DND-41 (cell line): Measurements from ENCODE around the gene AKT1S1.
A peak's percentile ranks its signal among the peaks of the same experiment; 100 is the strongest.

Experiments
- ATAC-seq: fragments of 200-7000 bp; cut with Tn5 transposase; 3 replicates; pipeline ENCODE4 v1.9.1; 2021; ENCODE audit warnings: low read depth; ENCODE audit not compliant: insufficient read depth
- DNase-seq: peaks from one replicate; pipeline ENCODE4 v3.0.0-alpha.2; 2020
- H2AFZ ChIP-seq: 2 replicates; pipeline ENCODE4 v1.6.0; 2012; ENCODE audit warnings: low read depth, low read length
- H3K27ac ChIP-seq: 2 replicates; pipeline ENCODE4 v1.5.1; 2012; ENCODE audit warnings: low read length, inconsistent platforms
- H3K27me3 ChIP-seq: fragments of 200-600 bp; sonication (generic); 2 replicates; pipeline ENCODE4 v1.6.0; 2012; ENCODE audit warnings: low read length, mild to moderate bottlenecking, inconsistent platforms; ENCODE audit not compliant: insufficient read depth, poor library complexity
- H3K36me3 ChIP-seq: 2 replicates; pipeline ENCODE4 v1.5.1; 2012; ENCODE audit warnings: low read length, inconsistent platforms; ENCODE audit not compliant: insufficient read depth
- H3K4me1 ChIP-seq: 2 replicates; pipeline ENCODE4 v1.5.1; 2012; ENCODE audit warnings: mild to moderate bottlenecking, low read length; ENCODE audit not compliant: insufficient read depth
- H3K4me2 ChIP-seq: 2 replicates; pipeline ENCODE4 v1.6.0; 2012; ENCODE audit warnings: mild to moderate bottlenecking, moderate library complexity, low read length, inconsistent platforms; ENCODE audit not compliant: insufficient read depth
- H3K4me3 ChIP-seq, 2 experiments: fragments of 200-600 bp in 1 of 2; shearing (Covaris generic) in 1 of 2; 2 replicates each; pipeline ENCODE4 v1.5.1; 2012 to 2016; ENCODE audit warnings: inconsistent platforms in 2 of 2, low read length in 2 of 2, mild to moderate bottlenecking in 2 of 2, low read depth in 1 of 2, moderate library complexity in 1 of 2
- H3K79me2 ChIP-seq: 2 replicates; pipeline ENCODE4 v1.6.0; 2012; ENCODE audit warnings: low read length, inconsistent platforms; ENCODE audit not compliant: insufficient read depth
- H3K9ac ChIP-seq: 2 replicates; pipeline ENCODE4 v1.6.0; 2012; ENCODE audit warnings: low read depth, mild to moderate bottlenecking, inconsistent platforms, low read length, moderate library complexity
- H3K9me3 ChIP-seq: 2 replicates; pipeline ENCODE4 v1.5.1; 2012; ENCODE audit warnings: low read length, moderate library complexity, mild to moderate bottlenecking, inconsistent platforms; ENCODE audit not compliant: insufficient read depth, severe bottlenecking
- H4K20me1 ChIP-seq: 2 replicates; pipeline ENCODE4 v1.6.0; 2012; ENCODE audit warnings: low read length; ENCODE audit not compliant: insufficient read depth
- CTCF ChIP-seq: IDR thresholded peaks from 2 replicates; pipeline ENCODE4 v1.5.1; 2012; ENCODE audit warnings: borderline replicate concordance, low read length, moderate library complexity, mild to moderate bottlenecking; ENCODE audit not compliant: poor library complexity, severe bottlenecking; ENCODE audit errors: extremely low read depth
- EZH2 ChIP-seq: IDR thresholded peaks from 3 replicates; pipeline ENCODE4 v1.6.1; 2012; ENCODE audit warnings: borderline replicate concordance, low read depth, mild to moderate bottlenecking, moderate library complexity, low read length, inconsistent platforms; ENCODE audit not compliant: severe bottlenecking

Gene AKT1S1

DNA sequence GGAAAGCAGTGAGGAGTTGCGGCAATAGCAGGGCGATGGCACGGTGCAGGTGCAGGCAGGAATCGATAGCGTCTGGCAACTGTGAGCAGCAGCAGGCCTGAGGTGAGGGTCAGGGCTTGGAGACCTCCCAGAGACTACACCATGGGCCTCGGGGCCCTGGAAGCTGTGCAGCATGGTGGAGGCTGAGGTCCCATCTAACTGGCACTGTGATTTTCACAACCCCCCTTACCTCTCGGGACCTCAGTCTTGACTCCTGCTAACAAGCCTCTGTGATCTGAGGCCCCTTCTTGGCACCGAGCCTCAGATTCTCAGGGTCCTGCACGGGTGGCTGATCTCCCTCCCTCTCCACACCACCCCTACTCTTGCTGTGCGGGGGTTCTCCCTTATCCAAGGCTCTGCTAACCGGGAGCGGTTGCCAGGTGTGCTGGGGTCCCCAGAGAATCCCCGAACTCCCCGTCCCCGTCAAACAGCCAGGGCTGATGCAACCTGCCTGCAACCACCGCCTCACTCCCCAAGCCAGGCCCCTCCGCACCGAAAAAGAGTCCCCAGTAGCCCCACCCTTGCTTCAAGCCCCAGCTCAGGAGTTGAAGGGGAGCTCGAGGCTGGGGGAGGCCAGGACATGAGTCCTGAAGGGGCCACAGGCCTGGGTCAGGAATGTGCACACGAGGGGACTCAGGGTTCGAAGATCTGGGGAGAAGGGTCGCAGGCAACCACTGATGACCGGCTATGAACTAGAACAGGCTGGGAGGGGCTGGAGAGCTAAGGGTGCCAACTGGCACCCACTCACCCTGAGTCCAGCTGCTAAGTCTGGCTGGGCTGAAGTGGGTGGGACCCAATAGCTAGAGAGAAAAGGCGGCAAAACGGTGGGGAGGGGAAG lies 47.1 kb upstream of the AKT1S1 start:
- DNase-seq (peak; percentile 91), ATAC-seq (peak; percentile 69)
- H3K9ac ChIP-seq, result peak overlapping the region; percentile 58
- no peaks in the 10 kb centered on the region for H3K9me3 ChIP-seq
- peak overlapping the region; percentile 61 for H3K4me2 ChIP-seq
- peaks cover 89% of the 10 kb centered on the region for H3K36me3 ChIP-seq
- H3K27ac ChIP-seq, result peak overlapping the region; percentile 91
- H3K4me1 ChIP-seq, result peaks cover 70% of the 10 kb centered on the region
- H3K27me3 ChIP-seq, result no peaks in the 10 kb centered on the region
- peaks cover 99% of the 10 kb centered on the region for H3K79me2 ChIP-seq
- peaks cover 86% of the 10 kb centered on the region for H4K20me1 ChIP-seq
- TF ChIP-seq CTCF (no peak), EZH2 (no peak)
- H3K4me3 ChIP-seq, result peak overlapping the region in 1 of 2 experiments; percentile 47; a peak in 2 of 4 replicates
- no peak overlapping the region for H2AFZ ChIP-seq

DNA sequence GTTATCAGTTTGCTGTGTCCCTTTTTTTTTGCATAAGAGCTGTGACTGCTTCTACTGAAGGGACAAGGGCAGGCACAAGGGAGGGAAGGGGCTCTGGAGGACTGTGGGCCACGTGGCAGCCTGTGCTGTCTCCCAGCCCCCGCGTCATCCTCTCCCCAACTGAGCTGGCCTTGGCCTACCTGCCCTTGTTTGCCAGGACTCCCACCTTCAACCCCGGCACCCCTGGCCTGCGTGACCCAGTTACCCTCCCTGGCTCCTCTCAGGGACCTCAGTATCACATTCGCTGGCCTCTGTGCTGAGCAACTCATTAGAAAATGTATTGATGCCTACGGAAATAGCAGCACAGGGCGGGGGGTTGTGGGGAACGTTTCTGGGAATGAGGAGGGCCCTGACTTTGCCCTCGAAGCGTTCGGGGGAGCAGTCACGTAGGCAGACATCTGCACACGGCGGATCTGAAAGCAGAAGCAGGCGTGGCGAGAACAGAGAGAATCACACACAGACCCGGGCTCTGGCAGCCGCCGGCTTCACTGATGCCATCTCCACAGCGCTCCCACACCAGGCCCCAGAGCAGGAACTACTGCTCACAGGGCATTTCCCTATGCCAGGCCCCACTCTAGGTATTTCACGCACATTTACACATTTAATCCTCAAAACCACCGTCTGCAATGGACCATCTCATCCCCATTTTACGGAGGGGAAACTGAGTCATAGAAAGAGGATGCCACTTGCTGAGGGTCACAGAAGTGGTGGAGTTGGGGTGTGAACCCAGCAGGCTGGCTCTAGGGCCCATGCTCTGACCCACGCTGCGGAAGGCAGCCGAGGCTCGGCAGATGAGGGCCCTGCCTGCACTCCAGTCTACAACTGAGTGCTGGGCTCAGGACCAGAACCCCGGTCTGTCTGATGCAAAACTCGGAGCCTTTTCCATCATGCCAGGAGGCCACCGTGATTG lies 46.2 kb upstream of the AKT1S1 start:
- H3K27me3 ChIP-seq, result no peaks in the 10 kb centered on the region
- peak overlapping the region in 1 of 2 experiments; percentile 47; a peak in 2 of 4 replicates for H3K4me3 ChIP-seq
- TF ChIP-seq EZH2 (no peak), CTCF (no peak)
- peak overlapping the region; percentile 61 for H3K4me2 ChIP-seq
- H3K27ac ChIP-seq, result peak overlapping the region; percentile 91
- peaks cover 66% of the 10 kb centered on the region for H3K4me1 ChIP-seq
- ATAC-seq (peak; percentile 32), DNase-seq (peak; percentile 58)
- H3K36me3 ChIP-seq, result peaks cover 88% of the 10 kb centered on the region
- H3K9me3 ChIP-seq, result no peaks in the 10 kb centered on the region
- H4K20me1 ChIP-seq, result peaks cover 87% of the 10 kb centered on the region
- peaks cover 98% of the 10 kb centered on the region for H3K79me2 ChIP-seq
- no peak overlapping the region for H2AFZ ChIP-seq
- H3K9ac ChIP-seq, result peak overlapping the region; percentile 58

DNA sequence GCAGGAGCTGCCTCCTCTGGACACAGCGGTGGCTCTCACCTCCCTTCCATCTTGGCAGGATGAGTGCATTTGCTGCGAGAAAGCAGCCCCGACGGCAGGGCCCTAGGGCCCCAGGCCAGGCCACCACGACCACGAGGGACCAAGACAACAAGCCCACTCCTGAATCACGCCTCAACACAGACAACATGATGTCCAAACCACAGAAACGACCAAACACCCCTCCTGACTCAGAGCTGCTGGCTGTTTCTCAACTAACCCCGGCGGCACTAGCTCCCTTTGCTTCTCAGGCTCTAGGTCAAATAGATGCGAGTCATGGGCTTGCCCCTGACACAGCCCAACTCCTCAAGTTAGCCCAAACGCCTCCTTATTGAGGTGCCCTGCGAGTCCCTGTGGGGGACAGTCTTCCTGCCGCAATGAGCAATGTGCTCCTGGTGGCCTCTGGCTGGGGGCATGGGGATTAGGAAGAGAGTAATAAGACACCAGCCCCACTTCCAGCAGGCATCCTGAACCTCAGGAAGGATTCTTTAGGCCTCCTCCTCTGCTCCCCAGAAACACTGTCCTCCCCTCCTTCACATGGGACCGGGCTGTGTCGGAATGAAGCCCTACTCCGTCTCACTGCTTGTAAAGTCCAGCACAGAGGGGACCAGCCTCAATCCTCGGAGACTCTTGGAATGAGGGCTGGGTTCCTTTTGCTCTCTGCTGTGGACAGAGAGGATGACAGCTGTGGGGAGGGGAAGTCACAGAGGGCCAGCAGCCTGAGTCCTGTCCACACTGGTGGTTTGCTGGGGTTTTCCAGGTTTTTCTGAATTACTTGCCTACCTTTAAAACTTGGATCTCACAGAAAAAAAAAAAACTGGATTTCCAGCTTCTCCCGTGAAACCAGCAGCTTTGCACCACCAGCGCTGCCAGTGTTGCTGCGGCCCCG lies 45.0 kb upstream of the AKT1S1 start:
- Histone ChIP-seq H3K4me3 (no peak overlapping the region), H3K36me3 (peaks cover 89% of the 10 kb centered on the region), H3K9me3 (no peaks in the 10 kb centered on the region), H3K27me3 (no peaks in the 10 kb centered on the region), H3K79me2 (peaks cover 98% of the 10 kb centered on the region), H3K27ac (peak overlapping the region; percentile 91; the same call in 1 of the 2 replicates), H3K4me1 (peaks cover 55% of the 10 kb centered on the region), H3K9ac (peak overlapping the region; percentile 58; the same call in 1 of the 2 replicates), H2AFZ (no peak overlapping the region), H3K4me2 (peak overlapping the region; percentile 61; the same call in 1 of the 2 replicates), H4K20me1 (peaks cover 88% of the 10 kb centered on the region)
- no peak for DNase-seq
- TF ChIP-seq CTCF (no peak), EZH2 (no peak)
- no peak for ATAC-seq
